Spleen (tissue), 11 donors: ENCODE data around the gene SLC38A3. TPM values are rescaled to one million over a fixed set of nuclear protein-coding genes. Genes with fewer than 3 reads are reported as not detected.
"Not testable (repeated sequence)": the region's sequence is repeated elsewhere in the genome, so short reads cannot be mapped to it uniquely, and the experiment has no call there.

Source experiments
- DNase-seq: peaks from one replicate; pipeline ENCODE4 v3.0.0-alpha.2; 2020
- H3K27ac ChIP-seq, 8 donors: fragments of 200-600 bp; sonication (generic) in 7 of 8; 1 replicate in 4 of 8; 2 replicates in 4 of 8; pipeline versions ENCODE4 v1.5.0 to v1.8.0; 2016 to 2021; ENCODE audit warnings: inconsistent platforms in 4 of 8, mild to moderate bottlenecking in 4 of 8, moderate library complexity in 1 of 8
- H3K27me3 ChIP-seq, 7 donors: fragments of 200-600 bp; sonication (generic) in 6 of 7; replicated peaks in 1 of 7; 1 replicate in 4 of 7; 2 replicates in 3 of 7; pipeline versions ENCODE4 v1.5.0 to v1.8.0; 2016 to 2021; ENCODE audit warnings: inconsistent platforms in 3 of 7, mild to moderate bottlenecking in 1 of 7
- H3K36me3 ChIP-seq, 6 donors: fragments of 200-600 bp; sonication (generic) in 5 of 6; 1 replicate in 4 of 6; 2 replicates in 2 of 6; pipeline versions ENCODE4 v1.5.0 to v1.8.0; 2016 to 2021; ENCODE audit warnings: inconsistent platforms in 2 of 6
- H3K4me1 ChIP-seq, 6 donors: fragments of 200-600 bp; sonication (generic) in 5 of 6; 1 replicate in 3 of 6; 2 replicates in 3 of 6; pipeline versions ENCODE4 v1.5.0 to v1.8.0; 2016 to 2021; ENCODE audit warnings: inconsistent platforms in 3 of 6
- H3K4me3 ChIP-seq, 8 donors: fragments of 200-600 bp; sonication (generic) in 7 of 8; 1 replicate in 4 of 8; 2 replicates in 4 of 8; pipeline versions ENCODE4 v1.5.0 to v1.8.0; 2016 to 2021; ENCODE audit warnings: inconsistent platforms in 4 of 8, mild to moderate bottlenecking in 4 of 8, moderate library complexity in 2 of 8
- H3K9me3 ChIP-seq, 8 donors: fragments of 200-600 bp; sonication (generic) in 7 of 8; 1 replicate in 4 of 8; 2 replicates in 4 of 8; pipeline versions ENCODE4 v1.5.0 to v1.8.0; 2016 to 2021; ENCODE audit warnings: inconsistent platforms in 4 of 8
- CTCF ChIP-seq, 11 experiments: fragments of 200-600 bp in 7 of 11; fragments of 450-650 bp in 4 of 11; sonication (generic) in 4 of 11; IDR thresholded peaks in 8 of 11; conservative IDR thresholded peaks in 3 of 11; 1 replicate in 7 of 11; 2 replicates in 4 of 11; pipeline versions ENCODE4 v1.4.0 to v1.8.0; 2016 to 2021; ENCODE audit warnings: antibody characterized with exemption in 11 of 11, inconsistent platforms in 4 of 11, mild to moderate bottlenecking in 1 of 11
- POLR2A ChIP-seq, 3 donors: fragments of 450-650 bp; IDR thresholded peaks; one replicate each; pipeline ENCODE4 v1.5.1; 2017; ENCODE audit warnings: antibody characterized with exemption in 3 of 3, mild to moderate bottlenecking in 1 of 3
- POLR2AphosphoS5 ChIP-seq, 3 donors: sonication (generic); formaldehyde crosslinking; IDR thresholded peaks; one replicate each; pipeline ENCODE4 v1.5.1; 2017; ENCODE audit warnings: antibody characterized with exemption in 3 of 3
- WGBS, 5 donors: extraction: QIAGEN DNeasy Blood & Tissue Kit in 3 of 5; methylation state at CpG; one replicate each; pipeline versions ENCODE4 v1.1.5 to v1.1.7; 2013 to 2018; 5-methylcytosine and 5-hydroxymethylcytosine counted together
- intact Hi-C: fragments of 100-400 bp; cut with DNase I; formaldehyde crosslinking; loops from one replicate; pipeline ENCODE4 v1.15.0; 2023; ENCODE audit warnings: low total_unique reads
- polyA plus RNA-seq, 3 donors: library from polyadenylated mRNA; stranded (reverse); fragments of 200-250 nt; gene quantifications; one replicate each; pipeline ENCODE4 v1.2.1, GENCODE V29; 2013
- total RNA-seq, 7 donors: library from RNA; depleted of rRNA in 3 of 7; stranded (reverse); fragments of >200 nt in 3 of 7; fragmentation: NEBNext Ultra II Directional in 4 of 7; extraction: Animal tissue kit (Norgen Biotek cat#: 25700) in 4 of 7; gene quantifications; one replicate each; pipeline versions ENCODE4 v1.1.0 to v1.2.1, GENCODE V29; 2016 to 2021
- donor health status: healthy with polysubstance abuse.
- donor health status: DM: no; HTN: no; CAD: no; lungs with moderate emphysema.
- donor health status: DM: no; HTN: no; CAD: no.
- donor health status: Bipolar disorder and iron deficiency.
- donor health status: healthy.
- donor health status: DM: no; HTN: no; CAD: no.
- donor health status: DM: yes; HTN: yes; CAD: no.

The SLC38A3 gene
- total and polyA plus RNA-seq, 10 donors, result 0.02 to 0.07 TPM; not detected in 8

GRCh38 chr3:50208677-50209344, 3.7 kb downstream of the SLC38A3 start:
- Histone ChIP-seq H3K27ac (no peak overlapping the region), H3K4me3 (no peak overlapping the region), H3K27me3 (peaks cover 0 to 47% (median 27%) of the 10 kb centered on the region in 7 donors), H3K9me3 (no peaks in the 10 kb centered on the region), H3K4me1 (peaks cover 11 to 22% (median 16%) of the 10 kb centered on the region in 6 donors), H3K36me3 (no peaks in the 10 kb centered on the region)
- no peak for DNase-seq
- intact Hi-C loops, result no loop called here
- 83 to 91% (median 87%) methylated on average over 10 to 14 of the region's 14 CpGs for WGBS, 5 donors
- TF ChIP-seq POLR2A (IDR thresholded peaks at IDR 0.05) (no peak), CTCF (IDR thresholded peaks at IDR 0.05 in 8 of 11, conservative IDR thresholded peaks at IDR 0.05 in 3 of 11) (no peak), POLR2AphosphoS5 (IDR thresholded peaks at IDR 0.05) (no peak)

- DNase-seq, result no peak
- TF ChIP-seq POLR2AphosphoS5 (IDR thresholded peaks at IDR 0.05), result no peak
- TF ChIP-seq CTCF (IDR thresholded peaks at IDR 0.05 in 8 of 11, conservative IDR thresholded peaks at IDR 0.05 in 3 of 11), result no peak
- TF ChIP-seq POLR2A (IDR thresholded peaks at IDR 0.05), result no peak
- Histone ChIP-seq H3K4me3 (no peak overlapping the region), H3K36me3 (no peaks in the 10 kb centered on the region), H3K27ac (no peak overlapping the region), H3K4me1 (peaks cover 7 to 12% (median 9%) of the 10 kb centered on the region in 6 donors), H3K9me3 (no peaks in the 10 kb centered on the region), H3K27me3 (peaks cover 0 to 34% (median 14%) of the 10 kb centered on the region in 7 donors)
- 81 to 91% (median 87%) methylated on average over 5 of the region's 5 CpGs; no CpG with 5 or more reads in 1 of the 5 donors for WGBS, 5 donors
- intact Hi-C loops, result no loop called here
Measured at GRCh38 chr3:50210176-50210509, 5.1 kb downstream of the SLC38A3 start.

GRCh38 chr3:50210510-50211367, 5.7 kb downstream of the SLC38A3 start:
- no peak overlapping the region for H3K27ac ChIP-seq
- intact Hi-C loops, result no loop called here
- 80 to 91% (median 87%) methylated on average over 7 to 13 of the region's 13 CpGs for WGBS, 5 donors
- peaks cover 0 to 28% (median 8%) of the 10 kb centered on the region in 7 donors for H3K27me3 ChIP-seq
- no peaks in the 10 kb centered on the region for H3K9me3 ChIP-seq
- H3K4me3 ChIP-seq, result no peak overlapping the region
- TF ChIP-seq POLR2A (IDR thresholded peaks at IDR 0.05), result no peak
- no peak for TF ChIP-seq CTCF (IDR thresholded peaks at IDR 0.05 in 8 of 11, conservative IDR thresholded peaks at IDR 0.05 in 3 of 11)
- no peak for TF ChIP-seq POLR2AphosphoS5 (IDR thresholded peaks at IDR 0.05)
- H3K4me1 ChIP-seq, result peaks cover 1 to 7% (median 3%) of the 10 kb centered on the region in 6 donors
- no peak for DNase-seq
- no peaks in the 10 kb centered on the region for H3K36me3 ChIP-seq

- peaks cover 0 to 22% (median 2%) of the 10 kb centered on the region in 7 donors for H3K27me3 ChIP-seq
- 90 to 96% (median 93%) methylated on average over 5 of the region's 5 CpGs for WGBS, 5 donors
- H3K4me1 ChIP-seq, H3K4me3 ChIP-seq, H3K36me3 ChIP-seq, intact Hi-C loops, H3K27ac ChIP-seq, H3K9me3 ChIP-seq, DNase-seq: not testable (repeated sequence)
Measured at GRCh38 chr3:50211368-50211717, 6.3 kb downstream of the SLC38A3 start.
